Esophagus (tissue), 2 donors: ENCODE data around the gene SLC66A3. TPM values are rescaled to one million over a fixed set of nuclear protein-coding genes. Genes with fewer than 3 reads are reported as not detected.

Experiments
- H3K27ac ChIP-seq, 2 donors: one replicate each; pipeline ENCODE4 v1.5.1; 2013; ENCODE audit warnings: low read depth in 2 of 2, mild to moderate bottlenecking in 2 of 2, inconsistent platforms in 1 of 2, low read length in 1 of 2, moderate library complexity in 1 of 2
- H3K27me3 ChIP-seq, 2 donors: one replicate each; pipeline ENCODE4 v1.6.1; 2013; ENCODE audit warnings: low read length in 2 of 2, control low read depth in 1 of 2, mild to moderate bottlenecking in 1 of 2; ENCODE audit not compliant: insufficient read depth in 2 of 2, control insufficient read depth in 1 of 2
- H3K36me3 ChIP-seq, 2 donors: one replicate each; pipeline ENCODE4 v1.6.1; 2013; ENCODE audit warnings: low read length in 1 of 2; ENCODE audit not compliant: control insufficient read depth in 2 of 2, insufficient read depth in 2 of 2
- H3K4me1 ChIP-seq, 2 donors: one replicate each; pipeline ENCODE4 v1.6.1; 2013; ENCODE audit warnings: low read length in 1 of 2; ENCODE audit not compliant: control insufficient read depth in 2 of 2, insufficient read depth in 2 of 2
- H3K4me3 ChIP-seq, 2 donors: one replicate each; pipeline ENCODE4 v1.5.1; 2013; ENCODE audit warnings: low read length in 2 of 2, mild to moderate bottlenecking in 2 of 2, low read depth in 1 of 2, moderate library complexity in 1 of 2
- H3K9me3 ChIP-seq, 2 donors: one replicate each; pipeline ENCODE4 v1.6.1; 2013; ENCODE audit warnings: mild to moderate bottlenecking in 2 of 2, low read depth in 1 of 2, low read length in 1 of 2, moderate library complexity in 1 of 2; ENCODE audit not compliant: control insufficient read depth in 2 of 2, insufficient read depth in 1 of 2
- WGBS, 2 donors: extraction: QIAGEN DNeasy Blood & Tissue Kit; methylation state at CpG; one replicate each; pipeline ENCODE4 v1.1.7; 2013; 5-methylcytosine and 5-hydroxymethylcytosine counted together
- polyA plus RNA-seq, 2 donors: library from polyadenylated mRNA; stranded (reverse); fragments of 200-250 nt; gene quantifications; one replicate each; pipeline ENCODE4 v1.2.3, GENCODE V29; 2013
- donor health status: healthy with polysubstance abuse.
- donor health status: Bipolar disorder and iron deficiency.

The SLC66A3 gene
- polyA plus RNA-seq, 2 donors = 8.0 to 9.6 TPM

DNA sequence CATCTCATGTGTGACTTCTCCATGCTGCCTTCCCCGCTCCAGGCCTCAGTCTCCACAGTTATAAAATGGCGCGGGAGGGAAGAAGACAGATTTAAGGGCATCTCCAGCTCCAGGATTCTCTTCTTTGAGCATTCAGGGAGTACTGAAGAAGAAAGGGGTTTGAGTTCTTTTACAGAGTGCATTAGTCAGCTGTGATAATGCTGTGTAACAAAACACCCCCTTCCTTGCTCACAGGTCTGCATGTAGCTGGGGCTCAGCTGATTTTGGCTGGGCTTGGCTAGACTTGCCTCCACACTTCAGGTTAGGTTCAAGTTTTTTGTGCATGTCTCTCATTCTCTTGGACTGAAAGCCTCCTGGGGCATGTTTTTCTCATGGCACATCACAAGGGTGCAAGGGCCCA lies 8.0 kb upstream of the SLC66A3 start:
- Histone ChIP-seq H3K36me3 (no peaks in the 10 kb centered on the region), H3K4me1 (no peaks in the 10 kb centered on the region), H3K9me3 (peaks cover 3% of the 10 kb centered on the region in 2 donors), H3K27me3 (no peaks in the 10 kb centered on the region), H3K4me3 (no peak overlapping the region), H3K27ac (no peak overlapping the region)
- 30 to 32% methylated on average over 3 of the region's 3 CpGs for WGBS, 2 donors

DNA sequence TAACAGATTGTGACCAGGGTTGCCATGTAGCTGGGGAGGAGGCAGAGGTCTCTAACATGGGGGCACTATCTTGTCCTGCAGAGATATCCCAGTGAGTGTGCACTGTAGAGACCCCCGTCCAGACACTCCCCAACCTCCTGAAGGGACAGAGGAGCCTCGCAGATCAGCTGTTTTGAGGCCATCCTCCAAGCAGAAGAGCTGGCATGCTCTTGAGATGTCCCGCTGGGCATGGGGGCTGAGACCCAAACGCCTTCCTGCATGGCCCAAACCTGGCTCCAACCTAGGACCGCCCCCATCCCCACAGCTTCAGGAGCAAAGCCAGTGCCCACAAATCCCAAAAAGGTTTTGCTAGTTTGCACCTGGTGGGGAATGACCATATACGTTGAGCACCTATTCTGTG lies 2.7 kb upstream of the SLC66A3 start:
- Histone ChIP-seq H3K4me1 (peaks cover 3 to 5% of the 10 kb centered on the region in 2 donors), H3K27me3 (no peaks in the 10 kb centered on the region), H3K27ac (no peak overlapping the region), H3K36me3 (no peaks in the 10 kb centered on the region), H3K9me3 (no peaks in the 10 kb centered on the region), H3K4me3 (no peak overlapping the region)
- 92 to 94% methylated on average over 6 of the region's 6 CpGs for WGBS, 2 donors

DNA sequence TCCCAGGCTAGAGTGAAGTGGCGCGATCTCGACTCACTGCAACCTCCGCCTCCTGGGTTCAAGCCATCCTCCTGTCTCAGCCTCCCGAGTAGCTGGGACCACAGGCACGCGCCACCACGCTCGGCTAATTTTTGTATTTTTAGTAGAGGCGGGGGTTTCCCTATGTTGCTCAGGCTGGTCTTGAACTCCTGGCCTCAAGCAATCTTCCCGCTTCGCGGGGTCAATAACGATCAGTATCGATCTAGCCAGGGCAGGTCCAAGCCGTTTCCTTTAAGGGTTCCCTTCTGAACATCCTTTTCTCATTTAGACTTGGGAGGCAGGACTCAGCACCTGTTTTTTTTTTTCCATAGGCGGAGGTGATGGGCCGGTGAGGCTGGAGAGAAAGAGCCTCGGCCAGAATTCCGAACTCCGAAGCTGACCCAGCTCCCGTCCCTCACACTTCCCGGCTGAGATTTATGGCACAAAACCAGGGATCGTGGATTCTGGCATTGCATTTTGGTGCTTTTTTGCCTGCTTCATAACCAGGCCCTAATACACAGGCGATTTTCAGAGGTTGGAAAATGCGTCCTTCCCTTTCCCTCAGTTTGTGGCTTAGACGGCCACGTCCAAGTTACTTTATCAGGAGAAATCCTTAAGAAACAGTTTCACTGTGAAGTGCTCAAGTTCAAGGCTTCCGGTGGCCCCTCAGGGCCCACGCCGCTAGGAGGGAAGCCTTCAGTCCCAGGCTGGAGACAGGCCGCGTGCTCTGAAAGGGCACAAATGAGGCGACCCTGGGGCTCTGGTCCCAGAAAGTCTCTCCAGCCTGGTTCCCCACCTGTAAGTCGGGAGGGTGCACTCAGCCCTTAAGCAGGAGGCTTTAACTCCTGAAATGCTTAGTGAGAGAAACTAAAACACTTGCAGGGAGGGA lies 998 bp upstream of the SLC66A3 start:
- no peaks in the 10 kb centered on the region for H3K9me3 ChIP-seq
- peak overlapping the region; percentile 28 to 42 for H3K4me3 ChIP-seq
- WGBS, 2 donors = 60 to 62% methylated on average over 35 of the region's 35 CpGs
- H3K27ac ChIP-seq = peak overlapping the region; percentile 86 to 91
- H3K36me3 ChIP-seq = no peaks in the 10 kb centered on the region
- H3K27me3 ChIP-seq = no peaks in the 10 kb centered on the region
- H3K4me1 ChIP-seq = peaks cover 3 to 5% of the 10 kb centered on the region in 2 donors

DNA sequence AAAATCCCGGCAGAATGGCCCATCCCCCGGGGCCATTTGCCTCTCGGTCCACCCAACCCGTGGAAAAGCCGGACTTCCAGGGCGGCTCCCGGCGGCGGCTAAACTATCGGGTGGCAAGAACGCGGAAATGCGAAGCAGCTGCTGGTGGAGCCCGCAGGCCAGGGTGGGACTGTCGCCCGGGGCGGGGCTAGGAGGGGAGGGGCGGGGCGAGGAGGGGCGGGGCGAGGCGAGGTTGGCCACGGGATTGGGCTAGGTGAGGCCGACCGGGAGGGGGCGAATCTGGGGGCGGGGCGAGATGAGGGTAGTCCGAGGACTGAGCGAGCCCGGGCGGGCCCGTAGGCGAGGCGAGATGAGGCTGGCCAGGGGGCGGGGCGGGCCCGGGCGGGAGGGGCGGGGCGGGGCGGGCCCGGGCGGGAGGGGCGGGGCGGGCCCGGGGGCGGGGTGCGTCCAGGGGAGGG lies 315 bp upstream of the SLC66A3 start:
- no peaks in the 10 kb centered on the region for H3K27me3 ChIP-seq
- H3K9me3 ChIP-seq = no peaks in the 10 kb centered on the region
- peaks cover 3 to 5% of the 10 kb centered on the region in 2 donors for H3K4me1 ChIP-seq
- WGBS, 2 donors = 1 to 2% methylated on average over 24 to 43 of the region's 49 CpGs
- H3K27ac ChIP-seq = peak overlapping the region; percentile 89 to 91
- H3K36me3 ChIP-seq = no peaks in the 10 kb centered on the region
- H3K4me3 ChIP-seq = peak overlapping the region; percentile 42 to 49

DNA sequence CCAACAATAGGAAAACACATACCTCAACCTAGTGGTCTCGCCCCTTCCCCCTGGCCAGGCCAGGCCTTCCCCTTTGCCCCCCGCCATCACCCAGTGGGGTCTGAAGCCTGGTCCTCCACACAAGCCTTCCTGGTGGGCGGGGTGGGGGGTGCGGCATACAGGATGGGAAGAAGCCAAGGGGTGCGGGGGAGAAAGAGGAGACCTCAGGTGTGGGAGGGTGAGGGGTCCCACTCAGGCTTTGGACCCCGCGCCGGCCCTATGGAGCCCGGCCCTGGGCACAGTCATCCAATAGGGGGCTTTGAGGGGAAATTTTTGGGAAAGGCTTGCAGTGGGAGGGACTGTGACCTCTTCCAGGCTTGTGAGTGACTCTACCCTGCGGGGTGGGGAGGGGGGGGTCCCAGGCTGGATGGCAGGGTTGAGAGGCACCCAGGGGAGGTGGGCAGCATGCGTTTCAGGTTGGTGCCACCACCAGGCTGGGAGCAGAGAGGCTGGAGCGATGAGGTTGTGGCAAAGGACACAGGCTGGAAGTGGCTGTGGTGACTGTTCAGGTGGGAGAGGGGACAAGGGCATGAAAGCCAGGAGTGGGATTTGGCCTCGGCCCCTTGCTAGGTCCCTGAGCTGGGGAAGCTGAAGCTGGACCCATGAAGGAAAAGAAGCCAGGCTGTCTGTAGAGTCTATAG lies 1.3 kb downstream of the SLC66A3 start:
- no peaks in the 10 kb centered on the region for H3K36me3 ChIP-seq
- 91 to 96% methylated on average over 13 of the region's 13 CpGs for WGBS, 2 donors
- H3K9me3 ChIP-seq = no peaks in the 10 kb centered on the region
- no peaks in the 10 kb centered on the region for H3K27me3 ChIP-seq
- no peak overlapping the region for H3K4me3 ChIP-seq
- no peak overlapping the region for H3K27ac ChIP-seq
- H3K4me1 ChIP-seq = peaks cover 3 to 5% of the 10 kb centered on the region in 2 donors

GRCh38 chr2:11157296-11157695 lies 2.0 kb downstream of the SLC66A3 start:
- Histone ChIP-seq H3K27me3 (no peaks in the 10 kb centered on the region), H3K36me3 (no peaks in the 10 kb centered on the region), H3K27ac (no peak overlapping the region), H3K9me3 (no peaks in the 10 kb centered on the region), H3K4me1 (peaks cover 3 to 5% of the 10 kb centered on the region in 2 donors), H3K4me3 (no peak overlapping the region)
- 89 to 93% methylated on average over 6 of the region's 6 CpGs for WGBS, 2 donors

GRCh38 chr2:11157731-11158130 lies 2.5 kb downstream of the SLC66A3 start:
- Histone ChIP-seq H3K36me3 (no peaks in the 10 kb centered on the region), H3K4me1 (peaks cover 3 to 5% of the 10 kb centered on the region in 2 donors), H3K4me3 (no peak overlapping the region), H3K27ac (no peak overlapping the region), H3K27me3 (no peaks in the 10 kb centered on the region), H3K9me3 (no peaks in the 10 kb centered on the region)
- 87 to 90% methylated on average over 4 of the region's 4 CpGs for WGBS, 2 donors

DNA sequence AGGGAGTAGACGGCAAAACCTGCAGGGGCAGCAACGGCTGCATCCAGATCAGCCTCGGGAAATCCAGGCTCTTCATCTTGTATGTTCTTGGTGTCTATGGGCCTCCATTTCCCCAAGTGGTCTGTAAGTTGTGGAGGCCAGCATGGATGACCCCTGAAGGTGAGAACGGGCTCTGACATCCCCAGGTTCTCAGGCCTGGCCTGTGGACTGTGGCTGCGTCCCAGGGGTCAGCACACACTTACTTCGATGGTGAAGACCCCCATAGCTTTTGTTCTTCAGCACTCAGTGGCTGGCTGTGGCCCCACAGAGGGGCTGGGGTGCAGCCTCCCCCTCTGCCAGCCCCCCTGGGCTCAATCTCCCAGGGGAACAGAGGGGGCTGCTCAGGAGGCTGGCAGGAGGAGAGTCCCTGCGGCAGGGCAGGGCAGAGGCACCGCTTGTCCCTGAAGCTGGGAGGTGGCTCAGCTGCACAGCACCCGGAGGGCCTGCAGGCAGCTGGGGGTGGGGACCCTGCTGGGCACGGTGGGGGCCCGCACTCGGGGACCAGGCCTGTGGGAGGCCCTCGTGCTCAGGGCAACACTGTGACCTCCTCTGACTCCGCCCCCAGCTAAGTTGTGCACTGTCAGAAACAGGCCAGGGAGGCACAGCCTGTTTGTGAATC lies 3.8 kb downstream of the SLC66A3 start:
- WGBS, 2 donors = 75 to 87% methylated on average over 14 of the region's 14 CpGs
- Histone ChIP-seq H3K4me3 (no peak overlapping the region), H3K4me1 (peaks cover 3 to 5% of the 10 kb centered on the region in 2 donors), H3K27ac (no peak overlapping the region), H3K9me3 (no peaks in the 10 kb centered on the region), H3K27me3 (no peaks in the 10 kb centered on the region), H3K36me3 (peaks cover 0 to 3% of the 10 kb centered on the region in 2 donors)

DNA sequence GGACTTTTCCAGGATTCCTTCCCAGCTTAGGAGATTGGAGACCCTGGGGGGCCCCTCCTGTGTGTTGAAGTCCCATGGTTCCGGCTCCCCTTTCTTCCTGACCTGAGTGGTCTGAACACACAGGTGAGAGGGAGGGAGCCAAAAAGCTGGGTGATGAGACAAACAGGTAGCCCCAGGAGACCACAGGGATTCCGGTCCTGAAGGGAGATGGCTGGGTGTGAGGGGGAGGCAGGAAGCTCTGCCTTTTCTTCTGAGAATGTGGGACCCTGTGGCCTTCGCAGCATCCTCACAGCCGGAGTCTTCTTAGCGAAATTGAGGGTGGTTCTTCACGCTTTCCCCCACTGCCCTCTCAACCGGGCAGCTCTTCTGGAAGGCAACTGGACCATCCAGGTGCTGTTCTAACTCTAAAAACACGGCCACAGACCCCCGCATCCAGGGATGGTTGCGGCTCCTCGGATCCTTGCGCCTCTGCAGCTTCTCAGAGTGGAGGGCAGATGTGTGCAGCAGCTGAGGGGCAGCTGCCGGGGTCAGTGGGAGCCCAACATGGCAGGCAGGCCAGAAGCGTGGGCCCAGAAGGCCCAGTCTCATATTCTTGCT lies 4.4 kb downstream of the SLC66A3 start:
- Histone ChIP-seq H3K36me3 (peaks cover 0 to 3% of the 10 kb centered on the region in 2 donors), H3K27ac (no peak overlapping the region), H3K4me1 (peaks cover 3 to 5% of the 10 kb centered on the region in 2 donors), H3K27me3 (no peaks in the 10 kb centered on the region), H3K4me3 (no peak overlapping the region), H3K9me3 (no peaks in the 10 kb centered on the region)
- WGBS, 2 donors = 96 to 97% methylated on average over 14 of the region's 14 CpGs
